Erythroblast (primary cell): ENCODE results near the gene OR5H1.
A peak's percentile ranks its signal among the peaks of the same experiment; 100 is the strongest.

Source experiments
- DNase-seq, 2 experiments: peaks; one replicate each; lab custom pipeline; 2025; lab: John Stamatoyannopoulos, UW
- GATA1 ChIP-seq: IDR thresholded peaks from 2 replicates; pipeline ENCODE4 v1.6.1; 2011; ENCODE audit warnings: low read depth, mild to moderate bottlenecking, control low read depth, low read length, moderate library complexity
- POLR2A ChIP-seq: IDR thresholded peaks from 2 replicates; pipeline ENCODE4 v1.6.1; 2011; ENCODE audit warnings: mild to moderate bottlenecking, low read length

Gene OR5H1

DNA sequence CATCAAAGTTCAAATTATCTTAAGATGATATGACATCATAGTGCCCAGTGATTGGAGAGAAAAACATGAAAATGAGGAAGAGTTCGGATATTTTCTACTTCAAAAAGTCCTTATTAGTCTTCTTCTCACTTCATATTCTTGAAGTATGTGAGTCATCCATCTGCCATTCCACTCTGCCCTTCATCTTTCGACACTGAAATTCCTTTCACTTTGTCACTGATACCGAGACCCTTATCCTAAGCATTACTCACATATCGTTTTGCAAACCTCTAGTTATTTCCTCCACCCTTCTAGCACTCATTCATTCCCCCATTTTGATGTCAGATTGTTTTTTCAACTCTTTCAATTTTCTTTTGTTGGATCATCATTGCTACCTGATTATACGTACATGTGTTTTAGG lies 20.7 kb downstream of the OR5H1 start:
- TF ChIP-seq GATA1: no peak
- no peak for TF ChIP-seq POLR2A
- DNase-seq: no peak

DNA sequence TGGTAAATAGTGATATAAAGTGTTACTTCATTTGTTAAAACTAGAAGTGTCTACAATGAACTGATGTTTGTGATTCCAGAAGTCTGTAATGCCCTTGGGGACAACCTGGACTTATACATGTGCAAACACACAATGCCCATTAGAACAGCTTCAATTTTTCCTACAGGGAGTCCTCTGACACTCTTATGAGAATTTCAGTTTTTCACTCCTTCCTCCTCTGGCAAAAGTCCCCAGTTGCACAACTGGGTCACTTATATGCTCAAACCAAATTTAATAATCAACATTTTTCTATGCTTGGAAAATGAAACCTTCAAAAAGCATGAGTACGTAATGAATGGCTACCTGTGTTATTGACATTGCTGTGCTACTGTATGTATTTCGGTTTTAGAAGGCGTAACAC lies 35.9 kb downstream of the OR5H1 start, which contains the start of gene OR5H15:
OR5H15 (plus strand) TSS at position 301 of the 400 bp plus-strand sequence. CDS start 2,004 bp downstream, outside the sequence.
- TF ChIP-seq GATA1 (no peak), POLR2A (no peak)
- no peak for DNase-seq

DNA sequence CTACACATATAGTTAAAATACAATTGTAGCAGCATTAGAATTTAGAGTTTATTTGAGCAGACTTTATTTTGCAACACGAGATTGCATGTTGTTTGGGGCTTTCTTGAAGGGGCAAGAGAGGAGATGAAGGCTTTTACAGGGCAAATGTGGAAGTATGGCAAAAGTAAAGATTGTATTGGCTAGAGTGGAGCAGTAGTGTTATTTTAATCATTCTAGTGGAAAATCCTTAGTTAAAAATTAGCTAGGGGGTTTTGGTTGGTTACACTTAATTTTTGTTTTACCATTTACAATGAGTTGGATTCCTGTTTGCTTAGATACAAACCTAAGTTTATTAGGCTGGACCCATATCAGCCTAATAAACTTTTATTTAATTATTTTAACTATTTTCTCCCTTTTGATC lies 40.5 kb downstream of the OR5H1 start:
- TF ChIP-seq GATA1 (no peak), POLR2A (no peak)
- no peak for DNase-seq

DNA sequence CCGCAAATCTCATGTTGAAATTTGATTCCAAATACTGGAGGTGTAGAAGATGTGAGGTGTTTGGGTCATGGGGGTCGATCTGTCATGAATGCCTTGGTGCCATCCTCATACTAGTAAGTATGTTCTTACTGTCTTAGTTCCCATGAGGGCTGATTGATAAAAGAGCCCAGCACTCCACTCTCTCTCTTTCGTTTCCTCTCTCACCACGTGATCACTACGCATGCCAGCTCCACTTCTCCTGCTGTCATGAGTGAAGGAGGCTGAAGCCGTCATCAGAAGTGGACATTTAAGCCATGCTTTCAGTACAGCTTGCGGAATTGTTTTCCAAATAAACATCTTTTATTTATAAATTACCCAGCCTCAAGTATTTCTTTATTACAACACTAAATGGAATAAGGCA lies 42.1 kb downstream of the OR5H1 start:
- DNase-seq: no peak
- no peak for TF ChIP-seq POLR2A
- no peak for TF ChIP-seq GATA1

DNA sequence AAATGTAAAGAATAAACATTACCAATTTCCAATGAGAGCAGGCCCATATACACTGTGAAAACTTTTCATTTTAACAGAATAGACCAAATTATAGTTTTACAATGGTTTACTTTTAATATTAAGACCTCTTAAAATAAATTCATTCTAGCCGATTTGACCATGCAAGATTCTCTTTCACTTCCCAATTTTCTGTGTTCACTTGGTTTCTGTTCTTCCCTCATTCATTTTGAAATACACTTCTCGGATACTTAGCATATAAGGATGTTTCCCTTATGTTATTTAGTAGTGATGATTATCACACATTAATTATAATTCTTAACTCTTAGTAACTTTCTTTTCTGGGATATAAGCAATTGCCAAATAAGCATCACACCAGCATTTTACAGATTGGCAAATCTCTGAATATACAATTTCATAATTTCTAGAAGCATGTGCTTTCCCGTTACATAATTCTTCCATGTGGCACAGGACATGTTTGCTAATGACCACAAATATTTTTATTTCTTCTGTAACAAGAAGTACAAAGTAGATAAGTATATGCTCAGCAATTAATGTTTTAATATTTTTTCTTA lies 49.9 kb downstream of the OR5H1 start:
- DNase-seq: no peak
- TF ChIP-seq GATA1 (no peak), POLR2A (no peak)

DNA sequence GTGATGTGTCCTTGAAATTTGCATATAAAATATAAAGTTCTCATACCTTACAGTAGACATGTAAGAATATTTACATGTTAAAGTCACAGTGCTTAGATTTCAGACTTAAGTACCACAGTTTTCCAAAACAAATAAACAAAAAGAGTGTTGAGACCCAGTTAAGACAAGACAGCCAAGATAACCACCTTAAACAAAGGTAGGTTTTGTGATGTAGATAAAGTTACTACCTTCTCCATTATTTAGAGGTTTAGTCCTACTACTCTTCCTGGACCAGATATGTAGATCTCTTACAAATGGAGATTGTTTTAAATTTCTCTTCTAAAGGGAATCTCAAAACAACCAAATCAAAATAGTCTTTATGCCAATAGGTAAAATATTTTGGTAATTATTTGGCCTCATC lies 51.7 kb downstream of the OR5H1 start:
- no peak for TF ChIP-seq POLR2A
- TF ChIP-seq GATA1: no peak
- DNase-seq: no peak

DNA sequence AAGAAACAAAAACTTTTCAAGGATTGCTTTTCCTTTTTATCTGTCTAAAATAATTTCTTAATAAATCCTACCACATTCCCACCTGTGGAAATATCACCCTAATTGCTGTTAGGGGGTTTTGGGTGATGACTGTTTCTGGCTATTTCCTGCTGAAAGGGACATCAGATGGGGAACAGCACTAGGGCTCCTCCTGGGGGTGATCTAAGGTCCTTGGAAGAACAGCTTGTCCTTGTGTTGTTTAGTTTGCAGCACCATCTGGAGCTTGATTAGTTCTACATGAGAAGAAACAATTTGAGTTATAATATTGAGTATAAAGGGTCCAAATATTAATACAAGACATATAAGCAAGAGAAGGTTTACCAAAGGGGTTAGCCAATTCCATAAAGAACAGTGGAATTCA lies 54.7 kb downstream of the OR5H1 start:
- DNase-seq: peak; percentile 2 to 8
- TF ChIP-seq POLR2A (no peak), GATA1 (no peak)
